Measurements from ENCODE around the gene AKAP6.
"Not testable (repeated sequence)": the region's sequence is repeated elsewhere in the genome, so short reads cannot be mapped to it uniquely, and the experiment has no call there.

Gene AKAP6

GRCh38 chr14:32571995-32572866 is 243.1 kb downstream of the AKAP6 start:
- no peak overlapping the region for H3K4me3 ChIP-seq
- H3K27ac ChIP-seq = no peak overlapping the region
- DNase-seq (ENCODE audit: low spot score) = no peak
- TF ChIP-seq, protein P1, sequence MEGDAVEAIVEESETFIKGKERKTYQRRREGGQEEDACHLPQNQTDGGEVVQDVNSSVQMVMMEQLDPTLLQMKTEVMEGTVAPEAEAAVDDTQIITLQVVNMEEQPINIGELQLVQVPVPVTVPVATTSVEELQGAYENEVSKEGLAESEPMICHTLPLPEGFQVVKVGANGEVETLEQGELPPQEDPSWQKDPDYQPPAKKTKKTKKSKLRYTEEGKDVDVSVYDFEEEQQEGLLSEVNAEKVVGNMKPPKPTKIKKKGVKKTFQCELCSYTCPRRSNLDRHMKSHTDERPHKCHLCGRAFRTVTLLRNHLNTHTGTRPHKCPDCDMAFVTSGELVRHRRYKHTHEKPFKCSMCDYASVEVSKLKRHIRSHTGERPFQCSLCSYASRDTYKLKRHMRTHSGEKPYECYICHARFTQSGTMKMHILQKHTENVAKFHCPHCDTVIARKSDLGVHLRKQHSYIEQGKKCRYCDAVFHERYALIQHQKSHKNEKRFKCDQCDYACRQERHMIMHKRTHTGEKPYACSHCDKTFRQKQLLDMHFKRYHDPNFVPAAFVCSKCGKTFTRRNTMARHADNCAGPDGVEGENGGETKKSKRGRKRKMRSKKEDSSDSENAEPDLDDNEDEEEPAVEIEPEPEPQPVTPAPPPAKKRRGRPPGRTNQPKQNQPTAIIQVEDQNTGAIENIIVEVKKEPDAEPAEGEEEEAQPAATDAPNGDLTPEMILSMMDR (IDR thresholded peaks at IDR 0.05) = no peak

- Histone ChIP-seq H3K27ac (no peak overlapping the region), H3K4me3 (no peak overlapping the region)
- TF ChIP-seq, protein P1 (IDR thresholded peaks at IDR 0.05) = no peak
- no peak for DNase-seq (ENCODE audit: low spot score)
Observed at GRCh38 chr14:32572867-32573150, 243.7 kb downstream of the AKAP6 start.

GRCh38 chr14:32574269-32574668 is 245.2 kb downstream of the AKAP6 start:
- no peak overlapping the region for H3K4me3 ChIP-seq
- H3K27ac ChIP-seq = no peak overlapping the region
- TF ChIP-seq, protein P1 (IDR thresholded peaks at IDR 0.05) = no peak
- no peak for DNase-seq (ENCODE audit: low spot score)

DNA sequence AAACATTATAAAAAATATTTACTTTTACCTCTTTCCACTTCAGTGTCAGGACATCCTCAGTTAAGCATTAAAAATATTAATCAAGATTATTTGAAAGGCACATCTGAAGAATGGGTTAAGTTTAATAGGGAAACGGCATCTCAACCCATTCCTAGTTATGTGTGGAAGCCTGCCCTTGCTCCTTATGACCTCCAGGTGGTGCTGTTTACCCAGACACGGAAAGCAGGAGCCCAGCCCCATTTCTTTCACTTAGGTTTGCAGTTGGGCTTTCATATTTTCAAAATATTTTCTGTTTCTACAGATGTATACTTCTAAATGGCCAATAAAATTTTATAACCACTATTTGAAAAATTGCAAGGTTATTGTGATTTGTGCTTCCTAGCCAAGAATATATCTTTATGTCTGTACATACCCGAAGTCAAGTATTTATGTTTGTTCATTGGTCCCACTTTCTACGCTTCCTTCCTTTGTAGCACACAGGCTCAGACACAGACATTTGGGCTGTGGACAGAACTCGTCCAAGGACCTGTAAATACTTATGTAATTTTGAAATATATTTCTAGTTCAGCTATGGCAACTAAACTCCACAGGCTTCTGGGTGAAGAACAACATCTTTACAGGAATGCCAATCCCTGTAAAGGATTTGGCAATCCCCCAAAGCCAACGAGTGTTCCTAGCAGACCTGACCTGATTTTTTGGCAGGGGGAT is 247.1 kb downstream of the AKAP6 start:
- no peak for DNase-seq (ENCODE audit: low spot score)

GRCh38 chr14:32576977-32577376 is 247.9 kb downstream of the AKAP6 start:
- no peak overlapping the region for H3K4me3 ChIP-seq
- no peak for DNase-seq (ENCODE audit: low spot score)
- no peak overlapping the region for H3K27ac ChIP-seq
- TF ChIP-seq, protein P1 (IDR thresholded peaks at IDR 0.05) = no peak

More for the DNA sequence above, 247.1 kb downstream of the AKAP6 start:
- TF ChIP-seq, protein P1 (IDR thresholded peaks at IDR 0.05) = peak; percentile 91
- H3K27ac ChIP-seq = no peak overlapping the region
- H3K4me3 ChIP-seq = peak overlapping the region; percentile 59

DNA sequence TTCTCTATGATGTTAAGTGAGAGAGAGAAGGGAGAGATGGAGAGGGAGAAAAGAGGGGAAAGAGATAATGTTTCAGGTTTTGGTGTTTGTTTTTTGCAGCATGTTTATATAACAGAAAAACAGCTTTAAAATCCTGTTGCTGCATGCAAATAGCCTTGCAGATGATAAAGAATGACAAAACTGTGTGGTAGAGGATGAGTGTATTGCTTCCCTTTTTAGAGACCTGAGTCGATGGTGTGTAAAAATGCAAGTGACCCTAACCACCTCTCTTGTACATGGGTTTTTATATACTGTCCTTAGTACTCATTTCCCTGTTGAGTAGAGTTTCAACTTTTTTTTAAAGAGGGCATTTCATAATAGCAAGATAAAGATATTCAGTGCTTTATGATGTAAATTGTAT is 249.1 kb downstream of the AKAP6 start:
- H3K4me3 ChIP-seq = no peak overlapping the region
- H3K27ac ChIP-seq = no peak overlapping the region
- TF ChIP-seq, protein P1 (IDR thresholded peaks at IDR 0.05) = no peak
- DNase-seq (ENCODE audit: low spot score) = no peak

DNA sequence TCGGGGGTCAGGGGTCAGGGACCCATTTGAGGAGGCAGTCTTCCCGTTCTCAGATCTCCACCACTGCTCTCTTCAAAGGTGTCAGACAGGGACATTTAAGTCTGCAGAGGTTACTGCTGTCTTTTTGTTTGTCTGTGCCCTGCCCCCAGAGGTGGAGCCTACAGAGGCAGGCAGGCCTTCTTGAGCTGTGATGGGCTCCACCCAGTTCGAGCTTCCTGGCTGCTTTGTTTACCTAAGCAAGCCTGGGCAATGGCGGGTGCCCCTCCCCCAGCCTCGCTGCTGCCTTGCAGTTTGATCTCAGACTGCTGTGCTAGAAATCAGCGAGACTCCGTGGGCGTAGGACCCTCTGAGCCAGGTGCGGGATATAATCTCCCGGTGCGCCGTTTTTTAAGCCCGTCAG is 254.3 kb downstream of the AKAP6 start:
- H3K27ac ChIP-seq; DNase-seq (ENCODE audit: low spot score); H3K4me3 ChIP-seq: not testable (repeated sequence)

Data from coronary artery (tissue), 2 donors.